H9 (cell line): ENCODE measurements around the gene FOXM1. TPM values are rescaled to one million over a fixed set of nuclear protein-coding genes. Genes with fewer than 3 reads are reported as not detected.

Experiments
- DNase-seq: peaks from one replicate; pipeline ENCODE4 v3.0.0-alpha.2; 2017
- H2AFZ ChIP-seq: one replicate; pipeline ENCODE4 v1.6.1; 2013; ENCODE audit warnings: mild to moderate bottlenecking, low read length, control low read depth, moderate library complexity
- H2AK5ac ChIP-seq: 2 replicates; pipeline ENCODE4 v1.6.1; 2013; ENCODE audit warnings: low read length, control low read depth, mixed read lengths; ENCODE audit not compliant: insufficient read length
- H2BK120ac ChIP-seq: one replicate; pipeline ENCODE4 v1.6.1; 2013; ENCODE audit warnings: low read depth, mild to moderate bottlenecking, low read length, control low read depth, inconsistent platforms; ENCODE audit not compliant: poor library complexity, severe bottlenecking
- H2BK12ac ChIP-seq: 2 replicates; pipeline ENCODE4 v1.6.1; 2013; ENCODE audit warnings: low read length, control low read depth, mixed read lengths, low read depth; ENCODE audit not compliant: insufficient read length
- H2BK15ac ChIP-seq: 2 replicates; pipeline ENCODE4 v1.6.1; 2013; ENCODE audit warnings: low read depth, low read length, control low read depth
- H2BK20ac ChIP-seq: one replicate; pipeline ENCODE4 v1.6.1; 2013; ENCODE audit warnings: low read depth, mild to moderate bottlenecking, low read length, control low read depth, inconsistent platforms; ENCODE audit not compliant: poor library complexity, severe bottlenecking
- H2BK5ac ChIP-seq: 2 replicates; pipeline ENCODE4 v1.6.1; 2013; ENCODE audit warnings: low read length, control low read depth, mixed read lengths; ENCODE audit not compliant: insufficient read length
- H3K14ac ChIP-seq: 2 replicates; pipeline ENCODE4 v1.6.1; 2013; ENCODE audit warnings: low read length, control low read depth; ENCODE audit not compliant: insufficient read depth
- H3K18ac ChIP-seq: 2 replicates; pipeline ENCODE4 v1.6.1; 2013; ENCODE audit warnings: low read depth, mild to moderate bottlenecking, mixed read lengths, low read length, control low read depth; ENCODE audit not compliant: insufficient read length
- H3K23ac ChIP-seq: 2 replicates; pipeline ENCODE4 v1.6.1; 2013; ENCODE audit warnings: low read length, control low read depth, mixed read lengths, low read depth; ENCODE audit not compliant: insufficient read length
- H3K23me2 ChIP-seq: 2 replicates; pipeline ENCODE4 v1.6.1; 2013; ENCODE audit warnings: low read depth, mild to moderate bottlenecking, mixed read lengths, low read length, control low read depth; ENCODE audit not compliant: insufficient read length, poor library complexity, severe bottlenecking
- H3K27ac ChIP-seq: 2 replicates; pipeline ENCODE4 v1.5.1; 2013; ENCODE audit warnings: low read length, control low read depth, mixed read lengths, low read depth; ENCODE audit not compliant: insufficient read length
- H3K27me3 ChIP-seq: 2 replicates; pipeline ENCODE4 v1.6.1; 2013; ENCODE audit warnings: low read length, control low read depth, inconsistent platforms; ENCODE audit not compliant: insufficient read depth
- H3K4ac ChIP-seq: 2 replicates; pipeline ENCODE4 v1.6.1; 2013; ENCODE audit warnings: low read depth, mild to moderate bottlenecking, control low read depth, inconsistent platforms, low read length, moderate library complexity
- H3K4me1 ChIP-seq: 2 replicates; pipeline ENCODE4 v1.6.1; 2013; ENCODE audit warnings: low read length, control low read depth, inconsistent platforms; ENCODE audit not compliant: insufficient read depth
- H3K4me2 ChIP-seq: 2 replicates; pipeline ENCODE4 v1.6.1; 2013; ENCODE audit warnings: low read length, control low read depth, mixed read lengths; ENCODE audit not compliant: insufficient read length, insufficient read depth
- H3K56ac ChIP-seq: 2 replicates; pipeline ENCODE4 v1.6.1; 2013; ENCODE audit warnings: low read depth, mild to moderate bottlenecking, mixed read lengths, low read length, control low read depth; ENCODE audit not compliant: insufficient read length
- H3K79me1 ChIP-seq: 2 replicates; pipeline ENCODE4 v1.6.1; 2013; ENCODE audit warnings: low read depth, mild to moderate bottlenecking, moderate library complexity, low read length, control low read depth, inconsistent platforms; ENCODE audit not compliant: insufficient read depth, poor library complexity, severe bottlenecking
- H3K79me2 ChIP-seq: 2 replicates; pipeline ENCODE4 v1.6.1; 2013; ENCODE audit warnings: low read length, control low read depth, inconsistent platforms; ENCODE audit not compliant: insufficient read depth
- H3K9ac ChIP-seq: 2 replicates; pipeline ENCODE4 v1.6.1; 2013; ENCODE audit warnings: low read length, control low read depth, mixed read lengths; ENCODE audit not compliant: insufficient read length; ENCODE audit errors: extremely low read depth
- H3K9me3 ChIP-seq: one replicate; pipeline ENCODE4 v1.6.1; 2013; ENCODE audit warnings: low read depth, low read length, inconsistent platforms; ENCODE audit not compliant: control insufficient read depth
- H3T11ph ChIP-seq: one replicate; pipeline ENCODE4 v1.6.1; 2013; ENCODE audit warnings: mild to moderate bottlenecking, low read length, control low read depth, inconsistent platforms
- H4K20me1 ChIP-seq: one replicate; pipeline ENCODE4 v1.6.1; 2013; ENCODE audit not compliant: control insufficient read depth, insufficient read length, insufficient read depth
- H4K5ac ChIP-seq: 2 replicates; pipeline ENCODE4 v1.6.1; 2013; ENCODE audit warnings: low read depth, mild to moderate bottlenecking, mixed read lengths, low read length, control low read depth; ENCODE audit not compliant: insufficient read length
- H4K8ac ChIP-seq: replicated peaks from 2 replicates; pipeline ENCODE4 v1.6.1; 2013; ENCODE audit warnings: low read length, control low read depth, mixed read lengths, low read depth; ENCODE audit not compliant: insufficient read length
- H4K91ac ChIP-seq: 2 replicates; pipeline ENCODE4 v1.6.1; 2013; ENCODE audit warnings: low read depth, mild to moderate bottlenecking, moderate library complexity, mixed read lengths, low read length, control low read depth; ENCODE audit not compliant: insufficient read length
- H3K27ac Mint-ChIP-seq, 3 experiments: 2 replicates in 2 of 3; 3 replicates in 1 of 3; pipeline ENCODE4 v1.8.0; 2020 to 2021; ENCODE audit warnings: mixed read lengths in 3 of 3, mild to moderate bottlenecking in 1 of 3, moderate library complexity in 1 of 3
- H3K27me3 Mint-ChIP-seq: 2 replicates; pipeline ENCODE4 v1.8.0; 2021; ENCODE audit warnings: low read depth, mild to moderate bottlenecking, moderate library complexity, mixed read lengths
- H3K36me3 Mint-ChIP-seq, 3 experiments: 2 replicates in 2 of 3; 3 replicates in 1 of 3; pipeline ENCODE4 v1.8.0; 2020 to 2021; ENCODE audit warnings: low read depth in 3 of 3, mixed read lengths in 3 of 3; ENCODE audit not compliant: insufficient read depth in 1 of 3
- H3K4me1 Mint-ChIP-seq, 2 experiments: 2 replicates each; pipeline ENCODE4 v1.8.0; 2020; ENCODE audit warnings: mixed read lengths in 2 of 2
- H3K4me3 Mint-ChIP-seq, 2 experiments: 2 replicates in 1 of 2; 3 replicates in 1 of 2; pipeline ENCODE4 v1.8.0; 2020 to 2021; ENCODE audit warnings: mild to moderate bottlenecking in 2 of 2, mixed read lengths in 2 of 2, moderate library complexity in 1 of 2
- H3K9me3 Mint-ChIP-seq, 2 experiments: 2 replicates in 1 of 2; 3 replicates in 1 of 2; pipeline ENCODE4 v1.8.0; 2020; ENCODE audit warnings: mild to moderate bottlenecking in 2 of 2, mixed read lengths in 2 of 2, moderate library complexity in 1 of 2
- CTCF ChIP-seq: fragments of 200-600 bp; sonication (generic); conservative IDR thresholded peaks from 3 replicates; pipeline ENCODE4 v1.8.0; 2021; ENCODE audit warnings: antibody characterized with exemption, mild to moderate bottlenecking
- WGBS: extraction: QIAGEN DNeasy Blood & Tissue Kit; methylation state at CpG from one replicate; pipeline ENCODE4 v1.1.7; 2013; ENCODE audit warnings: missing lambda C conversion rate, low lambda C conversion rate, mixed read lengths; ENCODE audit not compliant: insufficient read length; ENCODE audit errors: extremely low coverage; 5-methylcytosine and 5-hydroxymethylcytosine counted together
- total RNA-seq: library from RNA; stranded (reverse); gene quantifications from 2 replicates; pipeline ENCODE4 v1.2.1, GENCODE V29; 2021

FOXM1 gene
- total RNA-seq, 1 experiment from 2014 or later, result 109 TPM

GRCh38 chr12:2895051-2895451 is 18.1 kb upstream of the FOXM1 start:
- no peaks in the 10 kb centered on the region for H3K9me3 ChIP-seq
- DNase-seq, result no peak
- H4K91ac ChIP-seq, result no peak overlapping the region
- H3K23ac ChIP-seq, result no peak overlapping the region
- H2BK12ac ChIP-seq, result no peak overlapping the region
- H2BK20ac ChIP-seq, result no peak overlapping the region
- no peaks in the 10 kb centered on the region for H3K27me3 ChIP-seq
- no peak overlapping the region for H3K56ac ChIP-seq
- H3K27ac Mint-ChIP-seq, result peak overlapping the region in 1 of 3 experiments; percentile 75; a peak in 2 of 7 replicates
- H3K18ac ChIP-seq, result no peak overlapping the region
- H3K4ac ChIP-seq, result no peak overlapping the region
- no peaks in the 10 kb centered on the region for H4K20me1 ChIP-seq
- no peak overlapping the region for H2BK15ac ChIP-seq
- no peak overlapping the region for H2BK5ac ChIP-seq
- H3K36me3 Mint-ChIP-seq, result peaks cover 1 to 3% (median 3%) of the 10 kb centered on the region in 3 experiments; a peak in 4 of 7 replicates
- 0 out of 2 replicates have a peak, but pooled peaks cover 1% of the 10 kb centered on the region for H3K79me2 ChIP-seq
- 0 out of 2 replicates have a peak, but pooled peaks cover 3% of the 10 kb centered on the region for H3K27me3 Mint-ChIP-seq
- WGBS, result no CpG with 5 or more reads among the region's 2 CpGs
- peaks cover 4% of the 10 kb centered on the region for H3K23me2 ChIP-seq
- H3K9me3 Mint-ChIP-seq, result no peaks in the 10 kb centered on the region
- H3K4me3 Mint-ChIP-seq, result no peak overlapping the region
- no peak overlapping the region for H3T11ph ChIP-seq
- no peak overlapping the region for H3K9ac ChIP-seq
- no peak for TF ChIP-seq CTCF
- H4K5ac ChIP-seq, result no peak overlapping the region
- H3K79me1 ChIP-seq, result peaks cover 2% of the 10 kb centered on the region
- peaks cover 7 to 12% of the 10 kb centered on the region in 2 experiments for H3K4me1 Mint-ChIP-seq
- no peak overlapping the region for H3K4me2 ChIP-seq
- H3K4me1 ChIP-seq, result no peaks in the 10 kb centered on the region
- no peak overlapping the region for H2AFZ ChIP-seq
- H2AK5ac ChIP-seq, result no peak overlapping the region
- no peak overlapping the region for H3K27ac ChIP-seq
- no peak overlapping the region for H3K14ac ChIP-seq
- no peak overlapping the region for H4K8ac ChIP-seq
- H2BK120ac ChIP-seq, result no peak overlapping the region
